Measurements from ENCODE around the gene SOWAHA.

DNA sequence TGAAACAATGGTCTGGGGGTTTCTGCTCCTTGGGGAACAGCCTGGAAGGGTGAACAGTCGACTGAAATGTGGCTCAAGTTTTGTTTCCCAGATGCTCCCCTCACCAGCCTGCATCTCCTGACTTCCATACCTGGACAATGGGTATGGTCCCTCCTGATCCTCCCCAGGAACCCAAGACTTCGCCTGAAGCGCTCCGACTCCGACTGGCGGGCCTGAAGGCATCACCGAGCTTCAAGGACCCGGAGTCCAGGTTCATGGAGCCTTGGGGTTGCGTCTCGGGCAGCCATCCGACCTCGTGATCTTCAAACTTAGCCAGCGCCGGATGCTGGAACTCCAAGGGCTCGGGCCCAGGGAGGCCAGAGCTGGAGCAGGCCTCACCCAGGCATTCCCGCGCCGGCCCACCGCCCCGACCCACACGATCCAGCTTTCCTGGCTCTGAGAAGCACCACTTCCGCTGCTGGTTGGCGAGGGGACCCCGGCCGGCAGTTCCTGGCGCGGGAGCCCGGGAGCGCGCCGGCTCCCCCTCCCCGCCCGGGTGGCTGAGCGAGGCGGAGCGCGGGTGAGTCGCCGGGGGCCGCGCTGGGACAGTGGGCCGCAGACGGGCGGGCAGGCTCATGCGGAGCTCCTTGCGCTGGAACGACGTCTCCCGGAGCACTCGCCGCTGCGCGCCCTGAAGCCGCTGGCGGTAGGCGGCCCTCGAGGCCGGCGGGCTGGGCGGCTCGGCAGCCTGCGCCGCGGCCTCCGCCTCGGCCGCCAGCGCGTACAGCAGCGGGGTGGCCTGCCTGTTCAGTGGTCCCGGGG lies 12.1 kb downstream of the SOWAHA start:
- TF ChIP-seq, protein P1, sequence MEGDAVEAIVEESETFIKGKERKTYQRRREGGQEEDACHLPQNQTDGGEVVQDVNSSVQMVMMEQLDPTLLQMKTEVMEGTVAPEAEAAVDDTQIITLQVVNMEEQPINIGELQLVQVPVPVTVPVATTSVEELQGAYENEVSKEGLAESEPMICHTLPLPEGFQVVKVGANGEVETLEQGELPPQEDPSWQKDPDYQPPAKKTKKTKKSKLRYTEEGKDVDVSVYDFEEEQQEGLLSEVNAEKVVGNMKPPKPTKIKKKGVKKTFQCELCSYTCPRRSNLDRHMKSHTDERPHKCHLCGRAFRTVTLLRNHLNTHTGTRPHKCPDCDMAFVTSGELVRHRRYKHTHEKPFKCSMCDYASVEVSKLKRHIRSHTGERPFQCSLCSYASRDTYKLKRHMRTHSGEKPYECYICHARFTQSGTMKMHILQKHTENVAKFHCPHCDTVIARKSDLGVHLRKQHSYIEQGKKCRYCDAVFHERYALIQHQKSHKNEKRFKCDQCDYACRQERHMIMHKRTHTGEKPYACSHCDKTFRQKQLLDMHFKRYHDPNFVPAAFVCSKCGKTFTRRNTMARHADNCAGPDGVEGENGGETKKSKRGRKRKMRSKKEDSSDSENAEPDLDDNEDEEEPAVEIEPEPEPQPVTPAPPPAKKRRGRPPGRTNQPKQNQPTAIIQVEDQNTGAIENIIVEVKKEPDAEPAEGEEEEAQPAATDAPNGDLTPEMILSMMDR (conservative IDR thresholded peaks at IDR 0.05), result no peak
- no peak for TF ChIP-seq EZH2 (IDR thresholded peaks at IDR 0.05; ENCODE audit: low read depth)

Measured in PC-9 (cell line).